Measurements from ENCODE around the gene SLC36A1. TPM values are rescaled to one million over a fixed set of nuclear protein-coding genes. Genes with fewer than 3 reads are reported as not detected.

SLC36A1 gene
- total RNA-seq, 1 experiment from 2014 or later = 12.7 TPM

GRCh38 chr5:151456321-151456940, 9.0 kb downstream of the SLC36A1 start:
- DNase-seq = no peak
- H3K27me3 ChIP-seq (ENCODE audit: low read length) = no peaks in the 10 kb centered on the region
- no peaks in the 10 kb centered on the region for H3K36me3 ChIP-seq (ENCODE audit: insufficient read depth, low read length)
- H2AFZ ChIP-seq (ENCODE audit: low read length) = no peak overlapping the region
- no peak overlapping the region for H3K4me2 ChIP-seq (ENCODE audit: low read depth, low read length, poor library complexity, severe bottlenecking)
- peaks cover 35% of the 10 kb centered on the region for H3K79me2 ChIP-seq (ENCODE audit: low read length)
- no peak overlapping the region for H3K4me3 ChIP-seq (ENCODE audit: low read length)
- no peaks in the 10 kb centered on the region for H3K9me3 ChIP-seq (ENCODE audit: low read length)
- no peak overlapping the region for H3K9ac ChIP-seq (ENCODE audit: low read length)
- H3K4me1 ChIP-seq (ENCODE audit: low read length) = no peaks in the 10 kb centered on the region
- H3K27ac ChIP-seq (ENCODE audit: low read length) = no peak overlapping the region
- no peaks in the 10 kb centered on the region for H3K9me2 ChIP-seq (replicated peaks; ENCODE audit: insufficient read depth, low read length)
- no peaks in the 10 kb centered on the region for H4K20me1 ChIP-seq (ENCODE audit: insufficient read depth, low read depth, low read length)

GRCh38 chr5:151458314-151458713, 10.9 kb downstream of the SLC36A1 start:
- no peaks in the 10 kb centered on the region for H3K4me1 ChIP-seq (ENCODE audit: low read length)
- H3K27me3 ChIP-seq (ENCODE audit: low read length) = no peaks in the 10 kb centered on the region
- H3K27ac ChIP-seq (ENCODE audit: low read length) = no peak overlapping the region
- no peak overlapping the region for H3K4me2 ChIP-seq (ENCODE audit: low read depth, low read length, poor library complexity, severe bottlenecking)
- H3K79me2 ChIP-seq (ENCODE audit: low read length) = peaks cover 31% of the 10 kb centered on the region
- no peak for DNase-seq
- no peaks in the 10 kb centered on the region for H3K36me3 ChIP-seq (ENCODE audit: insufficient read depth, low read length)
- H3K9me2 ChIP-seq (replicated peaks; ENCODE audit: insufficient read depth, low read length) = no peaks in the 10 kb centered on the region
- H4K20me1 ChIP-seq (ENCODE audit: insufficient read depth, low read depth, low read length) = no peaks in the 10 kb centered on the region
- H3K4me3 ChIP-seq (ENCODE audit: low read length) = no peak overlapping the region
- H2AFZ ChIP-seq (ENCODE audit: low read length) = no peak overlapping the region
- no peak overlapping the region for H3K9ac ChIP-seq (ENCODE audit: low read length)
- H3K9me3 ChIP-seq (ENCODE audit: low read length) = no peaks in the 10 kb centered on the region

GRCh38 chr5:151459680-151460324, 12.4 kb downstream of the SLC36A1 start:
- Histone ChIP-seq H3K79me2 (ENCODE audit: low read length) (peaks cover 25% of the 10 kb centered on the region), H3K27me3 (ENCODE audit: low read length) (no peaks in the 10 kb centered on the region), H3K4me2 (ENCODE audit: low read depth, low read length, poor library complexity, severe bottlenecking) (no peak overlapping the region), H3K27ac (ENCODE audit: low read length) (no peak overlapping the region), H3K9me2 (replicated peaks; ENCODE audit: insufficient read depth, low read length) (no peaks in the 10 kb centered on the region), H3K4me3 (ENCODE audit: low read length) (no peak overlapping the region), H3K9ac (ENCODE audit: low read length) (no peak overlapping the region), H3K9me3 (ENCODE audit: low read length) (no peaks in the 10 kb centered on the region), H3K36me3 (ENCODE audit: insufficient read depth, low read length) (peaks cover 7% of the 10 kb centered on the region; the same call in 1 of the 2 replicates), H4K20me1 (ENCODE audit: insufficient read depth, low read depth, low read length) (no peaks in the 10 kb centered on the region), H2AFZ (ENCODE audit: low read length) (no peak overlapping the region), H3K4me1 (ENCODE audit: low read length) (no peaks in the 10 kb centered on the region)
- no peak for DNase-seq

- H4K20me1 ChIP-seq (ENCODE audit: insufficient read depth, low read depth, low read length) = no peaks in the 10 kb centered on the region
These were observed 13.9 kb downstream of the SLC36A1 start for GRCh38 chr5:151461312-151461711.

GRCh38 chr5:151463137-151464029, 16.0 kb downstream of the SLC36A1 start:
- H3K36me3 ChIP-seq (ENCODE audit: insufficient read depth, low read length) = peaks cover 27% of the 10 kb centered on the region
- no peaks in the 10 kb centered on the region for H3K79me2 ChIP-seq (ENCODE audit: low read length)
- no peak overlapping the region for H3K27ac ChIP-seq (ENCODE audit: low read length)
- H3K9me3 ChIP-seq (ENCODE audit: low read length) = no peaks in the 10 kb centered on the region
- H3K9me2 ChIP-seq (replicated peaks; ENCODE audit: insufficient read depth, low read length) = no peaks in the 10 kb centered on the region
- no peak overlapping the region for H3K4me2 ChIP-seq (ENCODE audit: low read depth, low read length, poor library complexity, severe bottlenecking)
- no peaks in the 10 kb centered on the region for H4K20me1 ChIP-seq (ENCODE audit: insufficient read depth, low read depth, low read length)
- no peak overlapping the region for H2AFZ ChIP-seq (ENCODE audit: low read length)
- DNase-seq = peak; percentile 47
- no peaks in the 10 kb centered on the region for H3K27me3 ChIP-seq (ENCODE audit: low read length)
- no peaks in the 10 kb centered on the region for H3K4me1 ChIP-seq (ENCODE audit: low read length)
- no peak overlapping the region for H3K4me3 ChIP-seq (ENCODE audit: low read length)
- H3K9ac ChIP-seq (ENCODE audit: low read length) = no peak overlapping the region

More at GRCh38 chr5:151461312-151461711, 13.9 kb downstream of the SLC36A1 start:
- no peaks in the 10 kb centered on the region for H3K9me3 ChIP-seq (ENCODE audit: low read length)
- DNase-seq = no peak
- no peaks in the 10 kb centered on the region for H3K4me1 ChIP-seq (ENCODE audit: low read length)
- no peaks in the 10 kb centered on the region for H3K9me2 ChIP-seq (replicated peaks; ENCODE audit: insufficient read depth, low read length)
- H2AFZ ChIP-seq (ENCODE audit: low read length) = no peak overlapping the region
- no peak overlapping the region for H3K4me3 ChIP-seq (ENCODE audit: low read length)
- peaks cover 14% of the 10 kb centered on the region for H3K36me3 ChIP-seq (ENCODE audit: insufficient read depth, low read length)
- H3K27ac ChIP-seq (ENCODE audit: low read length) = no peak overlapping the region
- no peak overlapping the region for H3K4me2 ChIP-seq (ENCODE audit: low read depth, low read length, poor library complexity, severe bottlenecking)
- no peak overlapping the region for H3K9ac ChIP-seq (ENCODE audit: low read length)
- H3K27me3 ChIP-seq (ENCODE audit: low read length) = no peaks in the 10 kb centered on the region
- peaks cover 12% of the 10 kb centered on the region for H3K79me2 ChIP-seq (ENCODE audit: low read length)

- DNase-seq = no peak
- H3K4me2 ChIP-seq (ENCODE audit: low read depth, low read length, poor library complexity, severe bottlenecking) = no peak overlapping the region
These were observed 16.7 kb downstream of the SLC36A1 start for GRCh38 chr5:151464101-151464500.

GRCh38 chr5:151465476-151465875, 18.1 kb downstream of the SLC36A1 start:
- H3K36me3 ChIP-seq (ENCODE audit: insufficient read depth, low read length) = peaks cover 31% of the 10 kb centered on the region

More at GRCh38 chr5:151464101-151464500, 16.7 kb downstream of the SLC36A1 start:
- H4K20me1 ChIP-seq (ENCODE audit: insufficient read depth, low read depth, low read length) = no peaks in the 10 kb centered on the region
- no peak overlapping the region for H3K4me3 ChIP-seq (ENCODE audit: low read length)
- no peaks in the 10 kb centered on the region for H3K79me2 ChIP-seq (ENCODE audit: low read length)
- H3K27ac ChIP-seq (ENCODE audit: low read length) = no peak overlapping the region
- H3K4me1 ChIP-seq (ENCODE audit: low read length) = no peaks in the 10 kb centered on the region
- H2AFZ ChIP-seq (ENCODE audit: low read length) = no peak overlapping the region
- H3K9ac ChIP-seq (ENCODE audit: low read length) = no peak overlapping the region
- H3K36me3 ChIP-seq (ENCODE audit: insufficient read depth, low read length) = peaks cover 28% of the 10 kb centered on the region
- H3K9me2 ChIP-seq (replicated peaks; ENCODE audit: insufficient read depth, low read length) = no peaks in the 10 kb centered on the region
- H3K9me3 ChIP-seq (ENCODE audit: low read length) = no peaks in the 10 kb centered on the region
- no peaks in the 10 kb centered on the region for H3K27me3 ChIP-seq (ENCODE audit: low read length)

GRCh38 chr5:151467576-151467975, 20.2 kb downstream of the SLC36A1 start:
- no peaks in the 10 kb centered on the region for H3K4me1 ChIP-seq (ENCODE audit: low read length)
- no peak overlapping the region for H3K4me3 ChIP-seq (ENCODE audit: low read length)
- H3K9ac ChIP-seq (ENCODE audit: low read length) = no peak overlapping the region
- no peaks in the 10 kb centered on the region for H3K79me2 ChIP-seq (ENCODE audit: low read length)
- H3K27ac ChIP-seq (ENCODE audit: low read length) = no peak overlapping the region
- H3K4me2 ChIP-seq (ENCODE audit: low read depth, low read length, poor library complexity, severe bottlenecking) = no peak overlapping the region
- H2AFZ ChIP-seq (ENCODE audit: low read length) = no peak overlapping the region
- no peaks in the 10 kb centered on the region for H3K27me3 ChIP-seq (ENCODE audit: low read length)
- peaks cover 31% of the 10 kb centered on the region for H3K36me3 ChIP-seq (ENCODE audit: insufficient read depth, low read length)
- no peaks in the 10 kb centered on the region for H4K20me1 ChIP-seq (ENCODE audit: insufficient read depth, low read depth, low read length)
- no peak for DNase-seq
- no peaks in the 10 kb centered on the region for H3K9me2 ChIP-seq (replicated peaks; ENCODE audit: insufficient read depth, low read length)
- no peaks in the 10 kb centered on the region for H3K9me3 ChIP-seq (ENCODE audit: low read length)

More at GRCh38 chr5:151465476-151465875, 18.1 kb downstream of the SLC36A1 start:
- H3K9me2 ChIP-seq (replicated peaks; ENCODE audit: insufficient read depth, low read length) = no peaks in the 10 kb centered on the region
- no peak overlapping the region for H3K4me2 ChIP-seq (ENCODE audit: low read depth, low read length, poor library complexity, severe bottlenecking)
- no peaks in the 10 kb centered on the region for H3K9me3 ChIP-seq (ENCODE audit: low read length)
- H3K79me2 ChIP-seq (ENCODE audit: low read length) = no peaks in the 10 kb centered on the region
- no peak overlapping the region for H3K27ac ChIP-seq (ENCODE audit: low read length)
- no peak for DNase-seq
- H3K4me1 ChIP-seq (ENCODE audit: low read length) = no peaks in the 10 kb centered on the region
- no peak overlapping the region for H3K9ac ChIP-seq (ENCODE audit: low read length)
- no peaks in the 10 kb centered on the region for H4K20me1 ChIP-seq (ENCODE audit: insufficient read depth, low read depth, low read length)
- no peaks in the 10 kb centered on the region for H3K27me3 ChIP-seq (ENCODE audit: low read length)
- H3K4me3 ChIP-seq (ENCODE audit: low read length) = no peak overlapping the region
- H2AFZ ChIP-seq (ENCODE audit: low read length) = no peak overlapping the region

All from Karpas-422 (cell line).